ENCODE results near the gene FZD1.

The FZD1 gene

GRCh38 chr7:91285696-91286355 is 21.6 kb downstream of the FZD1 start:
- Histone ChIP-seq H3K27ac (ENCODE audit: low read depth in 2 of 2, low read length in 2 of 2) (no peak overlapping the region), H3K4me3 (ENCODE audit: low read length in 2 of 2) (no peak overlapping the region), H3K4me1 (ENCODE audit: control insufficient read depth in 2 of 2, insufficient read depth in 2 of 2, low read length in 2 of 2) (no peaks in the 10 kb centered on the region), H3K27me3 (ENCODE audit: control insufficient read depth in 2 of 2, insufficient read depth in 2 of 2, low read length in 2 of 2) (no peaks in the 10 kb centered on the region), H3K9ac (ENCODE audit: low read depth in 1 of 2, low read length in 2 of 2) (no peak overlapping the region), H3K9me3 (ENCODE audit: control insufficient read depth in 2 of 2, low read length in 2 of 2) (no peaks in the 10 kb centered on the region), H3K36me3 (ENCODE audit: control insufficient read depth in 2 of 2, insufficient read depth in 2 of 2, low read length in 2 of 2) (no peaks in the 10 kb centered on the region)

GRCh38 chr7:91286432-91286831 is 22.2 kb downstream of the FZD1 start:
- no peaks in the 10 kb centered on the region for H3K36me3 ChIP-seq (ENCODE audit: control insufficient read depth in 2 of 2, insufficient read depth in 2 of 2, low read length in 2 of 2)
- no peaks in the 10 kb centered on the region for H3K9me3 ChIP-seq (ENCODE audit: control insufficient read depth in 2 of 2, low read length in 2 of 2)
- H3K27me3 ChIP-seq (ENCODE audit: control insufficient read depth in 2 of 2, insufficient read depth in 2 of 2, low read length in 2 of 2), result no peaks in the 10 kb centered on the region
- H3K27ac ChIP-seq (ENCODE audit: low read depth in 2 of 2, low read length in 2 of 2), result no peak overlapping the region
- H3K4me1 ChIP-seq (ENCODE audit: control insufficient read depth in 2 of 2, insufficient read depth in 2 of 2, low read length in 2 of 2), result no peaks in the 10 kb centered on the region
- no peak overlapping the region for H3K9ac ChIP-seq (ENCODE audit: low read depth in 1 of 2, low read length in 2 of 2)
- no peak overlapping the region for H3K4me3 ChIP-seq (ENCODE audit: low read length in 2 of 2)

GRCh38 chr7:91287371-91288084 is 23.3 kb downstream of the FZD1 start:
- no peaks in the 10 kb centered on the region for H3K36me3 ChIP-seq (ENCODE audit: control insufficient read depth in 2 of 2, insufficient read depth in 2 of 2, low read length in 2 of 2)
- H3K27me3 ChIP-seq (ENCODE audit: control insufficient read depth in 2 of 2, insufficient read depth in 2 of 2, low read length in 2 of 2), result no peaks in the 10 kb centered on the region
- H3K9ac ChIP-seq (ENCODE audit: low read depth in 1 of 2, low read length in 2 of 2), result no peak overlapping the region
- H3K4me3 ChIP-seq (ENCODE audit: low read length in 2 of 2), result no peak overlapping the region
- no peak overlapping the region for H3K27ac ChIP-seq (ENCODE audit: low read depth in 2 of 2, low read length in 2 of 2)
- no peaks in the 10 kb centered on the region for H3K4me1 ChIP-seq (ENCODE audit: control insufficient read depth in 2 of 2, insufficient read depth in 2 of 2, low read length in 2 of 2)
- no peaks in the 10 kb centered on the region for H3K9me3 ChIP-seq (ENCODE audit: control insufficient read depth in 2 of 2, low read length in 2 of 2)

DNA sequence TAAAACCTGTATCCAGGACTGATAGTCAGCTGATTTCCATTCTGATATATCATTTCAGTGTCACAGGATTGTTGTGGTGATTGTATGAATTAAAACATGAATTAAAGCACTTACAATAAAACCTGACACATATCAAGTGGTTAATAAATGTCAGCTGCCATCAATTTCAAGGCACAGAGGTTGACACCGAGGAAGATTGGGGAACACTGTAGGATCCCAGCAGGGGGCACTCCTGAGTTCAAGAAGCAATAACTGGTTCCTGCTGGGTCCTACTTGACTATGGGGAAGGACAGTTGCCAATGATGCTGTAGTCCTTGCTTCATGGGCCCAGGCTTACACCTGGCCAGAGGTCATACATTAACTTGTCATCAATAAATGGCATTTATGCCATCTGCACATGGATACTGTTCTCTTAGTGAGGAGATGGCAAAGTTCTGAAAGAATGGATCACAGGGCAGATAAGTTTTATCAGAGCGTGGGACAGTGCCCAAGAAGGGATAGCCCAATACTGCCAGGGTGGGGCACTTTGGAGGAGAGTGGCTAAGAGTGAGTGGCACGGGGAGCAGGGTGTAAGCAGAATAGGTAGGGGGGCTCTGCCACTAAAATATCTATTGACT is 24.1 kb downstream of the FZD1 start:
- Histone ChIP-seq H3K36me3 (ENCODE audit: control insufficient read depth in 2 of 2, insufficient read depth in 2 of 2, low read length in 2 of 2) (no peaks in the 10 kb centered on the region), H3K9ac (ENCODE audit: low read depth in 1 of 2, low read length in 2 of 2) (no peak overlapping the region)

GRCh38 chr7:91289633-91290254 is 25.5 kb downstream of the FZD1 start:
- Histone ChIP-seq H3K36me3 (ENCODE audit: control insufficient read depth in 2 of 2, insufficient read depth in 2 of 2, low read length in 2 of 2) (no peaks in the 10 kb centered on the region), H3K4me3 (ENCODE audit: low read length in 2 of 2) (no peak overlapping the region), H3K27me3 (ENCODE audit: control insufficient read depth in 2 of 2, insufficient read depth in 2 of 2, low read length in 2 of 2) (no peaks in the 10 kb centered on the region), H3K4me1 (ENCODE audit: control insufficient read depth in 2 of 2, insufficient read depth in 2 of 2, low read length in 2 of 2) (no peaks in the 10 kb centered on the region), H3K9me3 (ENCODE audit: control insufficient read depth in 2 of 2, low read length in 2 of 2) (no peaks in the 10 kb centered on the region), H3K9ac (ENCODE audit: low read depth in 1 of 2, low read length in 2 of 2) (no peak overlapping the region), H3K27ac (ENCODE audit: low read depth in 2 of 2, low read length in 2 of 2) (no peak overlapping the region)

More for the DNA sequence above, 24.1 kb downstream of the FZD1 start:
- H3K27me3 ChIP-seq (ENCODE audit: control insufficient read depth in 2 of 2, insufficient read depth in 2 of 2, low read length in 2 of 2), result no peaks in the 10 kb centered on the region
- no peak overlapping the region for H3K27ac ChIP-seq (ENCODE audit: low read depth in 2 of 2, low read length in 2 of 2)
- H3K4me3 ChIP-seq (ENCODE audit: low read length in 2 of 2), result no peak overlapping the region
- H3K9me3 ChIP-seq (ENCODE audit: control insufficient read depth in 2 of 2, low read length in 2 of 2), result no peaks in the 10 kb centered on the region
- H3K4me1 ChIP-seq (ENCODE audit: control insufficient read depth in 2 of 2, insufficient read depth in 2 of 2, low read length in 2 of 2), result no peaks in the 10 kb centered on the region

DNA sequence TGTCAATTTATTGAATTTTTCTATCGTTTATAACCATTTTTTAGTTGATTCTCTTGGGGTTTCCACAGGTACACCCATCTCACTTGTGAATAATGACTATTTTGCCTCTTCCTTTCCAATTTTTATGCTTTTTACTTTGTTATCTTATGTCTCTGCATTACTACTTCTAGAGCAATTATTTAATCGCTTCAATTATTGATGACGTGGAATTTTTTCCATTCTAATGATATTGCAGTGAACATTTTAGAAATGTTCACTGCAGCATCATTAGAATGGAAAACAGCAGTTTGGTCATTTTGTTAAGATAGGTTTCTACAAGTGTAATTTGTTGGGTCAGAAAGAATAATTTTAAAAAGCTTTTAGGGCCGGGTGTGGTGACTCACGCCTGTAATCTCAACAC is 27.1 kb downstream of the FZD1 start:
- Histone ChIP-seq H3K4me3 (ENCODE audit: low read length in 2 of 2) (no peak overlapping the region), H3K9ac (ENCODE audit: low read depth in 1 of 2, low read length in 2 of 2) (no peak overlapping the region), H3K27ac (ENCODE audit: low read depth in 2 of 2, low read length in 2 of 2) (no peak overlapping the region), H3K36me3 (ENCODE audit: control insufficient read depth in 2 of 2, insufficient read depth in 2 of 2, low read length in 2 of 2) (no peaks in the 10 kb centered on the region), H3K27me3 (ENCODE audit: control insufficient read depth in 2 of 2, insufficient read depth in 2 of 2, low read length in 2 of 2) (no peaks in the 10 kb centered on the region), H3K4me1 (ENCODE audit: control insufficient read depth in 2 of 2, insufficient read depth in 2 of 2, low read length in 2 of 2) (no peaks in the 10 kb centered on the region), H3K9me3 (ENCODE audit: control insufficient read depth in 2 of 2, low read length in 2 of 2) (no peaks in the 10 kb centered on the region)

- Histone ChIP-seq H3K27me3 (ENCODE audit: control insufficient read depth in 2 of 2, insufficient read depth in 2 of 2, low read length in 2 of 2) (no peaks in the 10 kb centered on the region), H3K9me3 (ENCODE audit: control insufficient read depth in 2 of 2, low read length in 2 of 2) (no peaks in the 10 kb centered on the region), H3K9ac (ENCODE audit: low read depth in 1 of 2, low read length in 2 of 2) (no peak overlapping the region), H3K27ac (ENCODE audit: low read depth in 2 of 2, low read length in 2 of 2) (no peak overlapping the region), H3K4me3 (ENCODE audit: low read length in 2 of 2) (no peak overlapping the region), H3K36me3 (ENCODE audit: control insufficient read depth in 2 of 2, insufficient read depth in 2 of 2, low read length in 2 of 2) (no peaks in the 10 kb centered on the region), H3K4me1 (ENCODE audit: control insufficient read depth in 2 of 2, insufficient read depth in 2 of 2, low read length in 2 of 2) (no peaks in the 10 kb centered on the region)
Measured at GRCh38 chr7:91291902-91292301, 27.7 kb downstream of the FZD1 start.

- no peak overlapping the region for H3K27ac ChIP-seq (ENCODE audit: low read depth in 2 of 2, low read length in 2 of 2)
- H3K4me3 ChIP-seq (ENCODE audit: low read length in 2 of 2), result no peak overlapping the region
- no peak overlapping the region for H3K9ac ChIP-seq (ENCODE audit: low read depth in 1 of 2, low read length in 2 of 2)
- H3K27me3 ChIP-seq (ENCODE audit: control insufficient read depth in 2 of 2, insufficient read depth in 2 of 2, low read length in 2 of 2), result no peaks in the 10 kb centered on the region
- no peaks in the 10 kb centered on the region for H3K4me1 ChIP-seq (ENCODE audit: control insufficient read depth in 2 of 2, insufficient read depth in 2 of 2, low read length in 2 of 2)
- no peaks in the 10 kb centered on the region for H3K36me3 ChIP-seq (ENCODE audit: control insufficient read depth in 2 of 2, insufficient read depth in 2 of 2, low read length in 2 of 2)
- H3K9me3 ChIP-seq (ENCODE audit: control insufficient read depth in 2 of 2, low read length in 2 of 2), result no peaks in the 10 kb centered on the region
Measured at GRCh38 chr7:91292506-91292905, 28.3 kb downstream of the FZD1 start.

DNA sequence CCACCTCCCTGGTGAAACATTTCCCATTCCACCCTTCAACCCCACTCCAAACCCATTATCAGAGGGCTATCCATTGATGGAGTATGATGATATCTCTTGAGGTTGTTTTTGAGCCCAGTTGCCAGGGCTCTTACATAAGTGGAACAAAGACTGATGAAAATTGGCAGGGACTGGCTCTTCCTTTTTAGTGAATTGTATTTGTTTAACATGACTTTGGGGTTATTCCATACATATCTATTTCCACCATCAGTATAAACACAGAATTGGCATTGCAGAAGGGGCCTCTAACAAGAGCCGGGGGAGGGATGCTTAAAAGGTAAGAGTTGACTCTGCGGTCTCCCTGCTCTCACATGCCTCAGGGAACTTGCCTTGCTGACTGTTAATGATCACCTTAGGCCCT is 28.9 kb downstream of the FZD1 start:
- Histone ChIP-seq H3K4me1 (ENCODE audit: control insufficient read depth in 2 of 2, insufficient read depth in 2 of 2, low read length in 2 of 2) (no peaks in the 10 kb centered on the region), H3K27me3 (ENCODE audit: control insufficient read depth in 2 of 2, insufficient read depth in 2 of 2, low read length in 2 of 2) (no peaks in the 10 kb centered on the region), H3K36me3 (ENCODE audit: control insufficient read depth in 2 of 2, insufficient read depth in 2 of 2, low read length in 2 of 2) (no peaks in the 10 kb centered on the region), H3K9me3 (ENCODE audit: control insufficient read depth in 2 of 2, low read length in 2 of 2) (no peaks in the 10 kb centered on the region), H3K4me3 (ENCODE audit: low read length in 2 of 2) (no peak overlapping the region), H3K9ac (ENCODE audit: low read depth in 1 of 2, low read length in 2 of 2) (no peak overlapping the region), H3K27ac (ENCODE audit: low read depth in 2 of 2, low read length in 2 of 2) (no peak overlapping the region)

DNA sequence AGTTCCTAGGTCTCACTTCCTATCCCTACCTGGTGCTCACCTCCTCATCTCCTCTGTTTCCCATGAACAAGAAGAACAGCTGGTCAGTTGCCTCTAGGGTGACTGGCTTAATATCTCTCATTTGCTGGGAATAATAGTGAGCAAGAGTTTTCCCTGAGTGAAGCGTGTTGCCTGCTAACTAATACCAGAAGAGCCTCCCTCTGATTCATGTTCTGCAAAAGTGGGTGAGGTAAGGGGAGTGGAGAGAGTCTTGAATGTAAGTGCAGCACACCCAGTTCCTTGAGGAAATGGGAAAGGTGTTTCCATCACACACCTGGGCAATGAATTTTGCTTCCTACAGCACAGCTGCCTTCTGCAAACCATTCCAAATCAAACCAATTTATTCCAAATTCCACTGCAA is 29.6 kb downstream of the FZD1 start:
- no peaks in the 10 kb centered on the region for H3K27me3 ChIP-seq (ENCODE audit: control insufficient read depth in 2 of 2, insufficient read depth in 2 of 2, low read length in 2 of 2)
- no peak overlapping the region for H3K9ac ChIP-seq (ENCODE audit: low read depth in 1 of 2, low read length in 2 of 2)
- H3K27ac ChIP-seq (ENCODE audit: low read depth in 2 of 2, low read length in 2 of 2), result no peak overlapping the region
- H3K4me3 ChIP-seq (ENCODE audit: low read length in 2 of 2), result no peak overlapping the region
- no peaks in the 10 kb centered on the region for H3K9me3 ChIP-seq (ENCODE audit: control insufficient read depth in 2 of 2, low read length in 2 of 2)
- no peaks in the 10 kb centered on the region for H3K4me1 ChIP-seq (ENCODE audit: control insufficient read depth in 2 of 2, insufficient read depth in 2 of 2, low read length in 2 of 2)
- H3K36me3 ChIP-seq (ENCODE audit: control insufficient read depth in 2 of 2, insufficient read depth in 2 of 2, low read length in 2 of 2), result no peaks in the 10 kb centered on the region
